GM10248 (cell line): ENCODE measurements around the gene ABCB9.

Experiments
- CTCF ChIA-PET: fragments of 300-600 bp; sonication (Branson Sonifier 250); formaldehyde crosslinking; extraction: SDS; loops from one replicate; lab custom pipeline; 2021; ENCODE audit warnings: antibody characterized with exemption; lab: Yijun Ruan, JAX
- POLR2A ChIA-PET: fragments of 350-650 bp; sonication (Branson Sonifier 250); formaldehyde crosslinking; extraction: SDS; loops from one replicate; lab custom pipeline; 2020; ENCODE audit warnings: antibody characterized with exemption; lab: Yijun Ruan, JAX
- DNase-seq: peaks from one replicate; pipeline ENCODE4 v3.0.0; 2012; ENCODE audit errors: extremely low spot score
- CTCF ChIP-seq: IDR thresholded peaks from 2 replicates; pipeline ENCODE4 v1.5.1; 2012; ENCODE audit warnings: mild to moderate bottlenecking, low read depth; ENCODE audit errors: extremely low read depth, missing control alignments, control extremely low read depth

Gene ABCB9

GRCh38 chr12:122964439-122965257 is 1.6 kb downstream of the ABCB9 start:
- ChIA-PET POLR2A (interaction anchor here (0.6 kb wide), 1 partner anchor 9 kb away, joined by 5 read pairs; no protein-coding TSS in a partner anchor), CTCF (interaction anchor here (1.2 to 2.4 kb wide), 4 partner anchors 8 to 105 kb away, joined by 3 to 10 read pairs (median 4); no protein-coding TSS in a partner anchor)
- TF ChIP-seq CTCF, result no peak
- no peak for DNase-seq

- no peak for TF ChIP-seq CTCF
- ChIA-PET CTCF (interaction anchor here (1.5 to 1.6 kb wide), 2 partner anchors 9 to 103 kb away, joined by 3 to 5 read pairs; no protein-coding TSS in a partner anchor), POLR2A (no interaction called here)
- no peak for DNase-seq
Observed at GRCh38 chr12:122963941-122964265, 2.4 kb downstream of the ABCB9 start.

- no peak for TF ChIP-seq CTCF
- no peak for DNase-seq
- CTCF ChIA-PET, result interaction anchor here (1.4 kb wide), 1 partner anchor 9 kb away, joined by 4 read pairs; no protein-coding TSS in a partner anchor
- POLR2A ChIA-PET, result no interaction called here
Observed at GRCh38 chr12:122961531-122962329, 4.5 kb downstream of the ABCB9 start.

- ChIA-PET CTCF (interaction anchor here (1.4 to 4.9 kb wide), 2 partner anchors 8 to 100 kb away, joined by 4 to 27 read pairs; no protein-coding TSS in a partner anchor), POLR2A (no interaction called here)
- TF ChIP-seq CTCF, result no peak
- DNase-seq, result no peak
Observed at GRCh38 chr12:122960193-122960569, 6.1 kb downstream of the ABCB9 start.

GRCh38 chr12:122959566-122960192 is 6.6 kb downstream of the ABCB9 start:
- ChIA-PET CTCF (interaction anchor here (4.9 kb wide), 1 partner anchor 100 kb away, joined by 27 read pairs; no protein-coding TSS in a partner anchor), POLR2A (no interaction called here)
- DNase-seq, result no peak
- no peak for TF ChIP-seq CTCF
